Left lung (tissue), 10 donors: Measurements from ENCODE around the gene EIF4E2. TPM values are rescaled to one million over a fixed set of nuclear protein-coding genes. Genes with fewer than 3 reads are reported as not detected.

Source experiments
- ATAC-seq: fragments of 200-7000 bp; cut with Tn5 transposase; one replicate; pipeline ENCODE4 v1.9.1; 2020; ENCODE audit warnings: moderate library complexity
- DNase-seq, 4 donors: peaks; one replicate each; pipeline ENCODE4 v3.0.0-alpha.2; 2013 to 2020
- H3K27ac ChIP-seq, 2 donors: fragments of 200-600 bp; sonication (generic) in 1 of 2; one replicate each; pipeline versions ENCODE4 v1.5.0 to v1.8.0; 2020 to 2021
- H3K27me3 ChIP-seq, 2 donors: fragments of 200-600 bp; sonication (generic) in 1 of 2; one replicate each; pipeline versions ENCODE4 v1.5.0 to v1.8.0; 2020 to 2021
- H3K36me3 ChIP-seq, 2 donors: fragments of 200-600 bp; sonication (generic) in 1 of 2; one replicate each; pipeline versions ENCODE4 v1.5.0 to v1.8.0; 2020 to 2021
- H3K4me1 ChIP-seq, 2 donors: fragments of 200-600 bp; one replicate each; pipeline ENCODE4 v1.8.0; 2021
- H3K4me3 ChIP-seq, 2 donors: fragments of 200-600 bp; sonication (generic) in 1 of 2; one replicate each; pipeline versions ENCODE4 v1.5.0 to v1.8.0; 2020 to 2021; ENCODE audit warnings: mild to moderate bottlenecking in 1 of 2
- H3K9me3 ChIP-seq, 2 donors: fragments of 200-600 bp; sonication (generic) in 1 of 2; one replicate each; pipeline versions ENCODE4 v1.5.0 to v1.8.0; 2020 to 2021
- CTCF ChIP-seq, 2 donors: fragments of 200-600 bp; sonication (generic) in 1 of 2; IDR thresholded peaks; one replicate each; pipeline versions ENCODE4 v1.5.0 to v1.8.0; 2021; ENCODE audit warnings: antibody characterized with exemption in 2 of 2
- intact Hi-C, 2 donors: fragments of 100-400 bp; cut with DNase I; formaldehyde crosslinking; loops; one replicate each; pipeline versions ENCODE4 v1.11.2 to v1.14.2; 2022
- polyA plus RNA-seq, 6 donors: library from polyadenylated mRNA; unstranded; fragments of 120-200 nt; gene quantifications; one replicate each; pipeline ENCODE4 v1.2.1, GENCODE V29; 2013; ENCODE audit not compliant: insufficient read length in 6 of 6
- total RNA-seq, 2 donors: library from RNA; stranded (reverse); fragmentation: NEBNext Ultra II Directional; extraction: Animal tissue kit (Norgen Biotek cat#: 25700); gene quantifications; one replicate each; pipeline ENCODE4 v1.2.1, GENCODE V29; 2021
- donor health status: DM: no; HTN: yes; CAD: no.
- donor health status: DM: no; HTN: no; CAD: no.

The EIF4E2 gene
- total and polyA plus RNA-seq, 8 donors, result 67.4 to 108 (median 96.4) TPM

GRCh38 chr2:232515639-232516038 lies 34.9 kb upstream of the EIF4E2 start:
- no peaks in the 10 kb centered on the region for H3K9me3 ChIP-seq
- H3K36me3 ChIP-seq, result no peaks in the 10 kb centered on the region
- DNase-seq, result no peak
- no peak overlapping the region for H3K27ac ChIP-seq
- peaks cover 0 to 39% of the 10 kb centered on the region in 2 donors for H3K27me3 ChIP-seq
- no peak for ATAC-seq
- intact Hi-C loops, result no loop called here
- no peak for TF ChIP-seq CTCF (IDR thresholded peaks at IDR 0.05)
- no peak overlapping the region for H3K4me3 ChIP-seq
- H3K4me1 ChIP-seq, result no peaks in the 10 kb centered on the region

GRCh38 chr2:232516551-232516950 lies 33.9 kb upstream of the EIF4E2 start:
- ATAC-seq (no peak), DNase-seq (no peak)
- Histone ChIP-seq H3K27ac (no peak overlapping the region), H3K36me3 (no peaks in the 10 kb centered on the region), H3K27me3 (peaks cover 0 to 47% of the 10 kb centered on the region in 2 donors), H3K9me3 (no peaks in the 10 kb centered on the region), H3K4me1 (peaks cover 0 to under 1% of the 10 kb centered on the region in 2 donors), H3K4me3 (no peak overlapping the region)
- TF ChIP-seq CTCF (IDR thresholded peaks at IDR 0.05), result no peak
- intact Hi-C loops, result no loop called here

DNA sequence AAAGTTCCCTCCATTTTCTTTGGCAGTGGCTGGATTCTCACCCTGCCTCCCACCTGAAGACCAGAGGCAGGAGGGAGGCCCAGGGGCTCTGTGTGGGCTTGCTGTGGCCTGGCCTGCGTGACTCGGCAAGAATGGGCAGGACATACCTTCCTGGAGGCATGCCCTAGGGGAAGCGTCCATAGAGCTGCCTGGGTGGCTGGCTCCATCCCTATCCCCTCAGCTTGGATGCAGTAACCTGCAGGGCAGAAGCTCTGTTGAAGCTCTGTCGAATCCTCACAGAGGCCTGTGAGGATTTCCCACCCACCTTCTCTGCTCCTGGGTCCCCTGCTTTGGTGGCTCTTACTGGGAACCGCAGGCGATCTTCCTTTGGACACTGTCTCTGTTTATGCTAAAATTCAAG lies 31.6 kb upstream of the EIF4E2 start:
- H3K4me1 ChIP-seq, result peaks cover 9 to 21% of the 10 kb centered on the region in 2 donors
- DNase-seq (no peak), ATAC-seq (no peak)
- peaks cover 22 to 54% of the 10 kb centered on the region in 2 donors for H3K27me3 ChIP-seq
- H3K36me3 ChIP-seq, result no peaks in the 10 kb centered on the region
- H3K4me3 ChIP-seq, result no peak overlapping the region
- H3K9me3 ChIP-seq, result no peaks in the 10 kb centered on the region
- intact Hi-C loops, result no loop called here
- TF ChIP-seq CTCF (IDR thresholded peaks at IDR 0.05), result no peak
- H3K27ac ChIP-seq, result no peak overlapping the region

DNA sequence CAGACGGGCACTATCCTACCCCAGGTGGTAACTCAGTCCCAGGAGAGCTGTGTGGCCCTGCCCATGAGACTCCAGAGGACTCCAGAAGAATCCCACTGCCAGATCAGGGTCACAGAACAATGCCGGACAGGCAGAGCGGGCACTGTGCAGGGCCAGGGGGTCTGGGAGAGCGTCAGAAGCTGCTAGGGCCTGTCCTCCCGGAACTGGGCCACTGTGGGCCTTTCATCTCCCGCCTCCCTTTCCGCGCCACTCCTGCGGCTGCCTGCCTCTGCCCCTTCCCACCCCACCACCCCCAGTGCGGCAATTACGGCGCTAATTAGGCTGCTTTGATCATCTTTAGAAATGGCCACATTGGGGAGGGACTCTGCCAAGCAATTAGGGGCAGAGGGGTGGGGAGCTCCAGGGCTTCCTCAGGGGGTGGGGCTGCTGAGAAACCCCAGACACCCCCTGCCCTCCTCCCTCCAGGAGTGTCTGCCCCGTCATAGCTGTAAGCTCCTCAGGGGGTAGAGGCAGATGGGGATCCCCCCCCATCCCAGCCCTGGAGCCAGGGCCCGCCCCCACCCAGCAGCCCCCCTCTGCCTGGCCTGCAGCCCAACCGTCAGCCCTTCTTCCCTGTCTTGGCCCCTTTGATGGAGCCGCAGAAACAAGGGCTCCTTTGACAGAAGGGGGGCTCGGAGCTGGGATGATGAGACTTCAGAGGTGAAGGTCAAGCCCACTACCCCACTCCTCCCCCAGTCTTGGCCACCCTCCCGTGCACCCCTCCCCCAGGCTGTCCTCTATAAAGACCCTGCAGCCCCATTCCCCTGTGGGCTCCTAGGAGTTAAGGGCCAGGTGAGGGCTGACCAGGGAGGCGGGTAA lies 30.7 kb upstream of the EIF4E2 start, which contains the start of gene PRSS56:
Gene PRSS56 (plus strand): TSS at position 808 of the 858 bp plus-strand sequence. CDS start 211 bp downstream, outside the sequence.
- peaks cover 32 to 64% of the 10 kb centered on the region in 2 donors for H3K27me3 ChIP-seq

More for the DNA sequence above, 30.7 kb upstream of the EIF4E2 start, which contains the start of gene PRSS56:
- intact Hi-C loops, result loop anchor here in 1 of 2 donors (5.0 to 10.0 kb wide), 2 partner anchors 68 to 615 kb away; no protein-coding TSS in a partner anchor
- ATAC-seq (no peak), DNase-seq (no peak)
- H3K27ac ChIP-seq, result no peak within 1 kb of the TSS
- no peak within 1 kb of the TSS for H3K4me3 ChIP-seq
- H3K4me1 ChIP-seq, result peaks cover 12 to 28% of the 10 kb centered on the region in 2 donors
- no peaks in the 10 kb centered on the region for H3K9me3 ChIP-seq
- TF ChIP-seq CTCF (IDR thresholded peaks at IDR 0.05), result no peak
- H3K36me3 ChIP-seq, result no peaks in the 10 kb centered on the region
